HepG2 (cell line): ENCODE results near the gene ARRDC4. TPM values are rescaled to one million over a fixed set of nuclear protein-coding genes. Genes with fewer than 3 reads are reported as not detected.
A peak's percentile ranks its signal among the peaks of the same experiment; 100 is the strongest.

Experiments
- ATF4 ChIP-seq, 2 experiments: fragments of 450-650 bp in 1 of 2; sonication (generic) in 1 of 2; formaldehyde crosslinking; IDR thresholded peaks; 2 replicates each; pipeline versions ENCODE4 v1.5.0 to v1.8.0; 2020 to 2022; ENCODE audit warnings: mild to moderate bottlenecking in 1 of 2, missing genetic modification reagents in 1 of 2
- FOXK2 ChIP-seq: fragments of 450-650 bp; IDR thresholded peaks from 2 replicates; pipeline ENCODE4 v1.6.1; 2016
- HBP1 ChIP-seq: IDR thresholded peaks from 2 replicates; pipeline ENCODE4 v1.6.1; 2016; ENCODE audit warnings: low read depth, control low read depth
- HOXA3 ChIP-seq: sonication (generic); formaldehyde crosslinking; IDR thresholded peaks from 2 replicates; pipeline ENCODE4 v1.5.0; 2020; ENCODE audit warnings: missing genetic modification reagents
- KLF11 ChIP-seq: IDR thresholded peaks from 2 replicates; pipeline ENCODE4 v1.6.1; 2016; ENCODE audit warnings: missing compliant biosample characterization
- NFE2 ChIP-seq: sonication (generic); formaldehyde crosslinking; IDR thresholded peaks from 2 replicates; pipeline ENCODE4 v1.4.0; 2020; ENCODE audit warnings: missing genetic modification reagents
- SMAD1 ChIP-seq: sonication (generic); formaldehyde crosslinking; IDR thresholded peaks from 2 replicates; pipeline ENCODE4 v1.4.0; 2020; ENCODE audit warnings: missing genetic modification reagents, low read depth, mild to moderate bottlenecking, borderline replicate concordance
- SNRNP70 ChIP-seq: fragments of 200-400 bp; formaldehyde crosslinking; IDR thresholded peaks from 2 replicates; pipeline ENCODE4 v1.6.1; 2017; ENCODE audit warnings: mild to moderate bottlenecking, low read depth, low read length, moderate library complexity
- ZNF329 ChIP-seq: sonication (generic); formaldehyde crosslinking; IDR thresholded peaks from 2 replicates; pipeline ENCODE4 v1.9.0; 2021; ENCODE audit warnings: low read depth, mild to moderate bottlenecking, missing genetic modification reagents
- ZNF431 ChIP-seq: sonication (generic); formaldehyde crosslinking; IDR thresholded peaks from 2 replicates; pipeline ENCODE4 v1.9.0; 2022; ENCODE audit warnings: missing genetic modification reagents, low read depth, mild to moderate bottlenecking, borderline replicate concordance
- ZNF501 ChIP-seq: sonication (generic); formaldehyde crosslinking; IDR thresholded peaks from 2 replicates; pipeline ENCODE4 v1.5.1; 2020; ENCODE audit warnings: mild to moderate bottlenecking, moderate library complexity, missing genetic modification reagents
- ZNF512 ChIP-seq: sonication (generic); formaldehyde crosslinking; IDR thresholded peaks from 2 replicates; pipeline ENCODE4 v1.4.0; 2020; ENCODE audit warnings: mild to moderate bottlenecking, missing genetic modification reagents
- ZNF597 ChIP-seq: sonication (generic); formaldehyde crosslinking; IDR thresholded peaks from 2 replicates; pipeline ENCODE4 v1.5.0; 2020; ENCODE audit warnings: missing genetic modification reagents
- polyA plus RNA-seq, 8 experiments: library from polyadenylated mRNA; depleted of rRNA in 3 of 8; stranded (reverse) in 7 of 8; unstranded in 1 of 8; fragments of >200 nt; fragmentation: Illumina TruSeq in 4 of 8; extraction: Trizol in 4 of 8; gene quantifications; 2 replicates each; pipeline versions ENCODE4 v1.2.1 to v1.2.3, GENCODE V29; 2011 to 2016; ENCODE audit warnings: low read depth in 4 of 8, missing spikeins in 1 of 8, mixed read lengths in 1 of 8; ENCODE audit not compliant: insufficient read depth in 1 of 8
- total RNA-seq, 5 experiments: library from RNA; depleted of rRNA; stranded (reverse); fragments of >200 nt; fragmentation: Illumina TruSeq; extraction: Trizol; gene quantifications; 2 replicates each; pipeline ENCODE4 v1.2.3, GENCODE V29; 2016; ENCODE audit warnings: low read depth in 1 of 5
- TF ChIP-seq, protein P1 (sequence below), 2 experiments: sonication (generic) in 1 of 2; formaldehyde crosslinking in 1 of 2; IDR thresholded peaks; 2 replicates each; pipeline versions ENCODE4 v1.6.1 to v1.9.0; 2014 to 2022; ENCODE audit warnings: antibody characterized with exemption in 1 of 2, borderline replicate concordance in 1 of 2, inconsistent platforms in 1 of 2, low read depth in 1 of 2, missing genetic modification reagents in 1 of 2

Gene ARRDC4
- total and polyA plus RNA-seq, 2 of the 13 experiments (the other 11 are each of a cell fraction or from before 2014, with no cell fraction given), result 1.5 to 2.5 TPM

- TF ChIP-seq HOXA3 (CRISPR knock-in tag) (no peak; the same call in 1 of the 2 replicates), SMAD1 (no peak), ZNF512 (no peak), KLF11 (CRISPR knock-in tag) (peak; percentile 73; the same call in 1 of the 2 replicates), ATF4 (CRISPR knock-in tag; IDR thresholded peaks at IDR 0.05) (peak in 1 of 2 experiments; percentile 49; a peak in 1 of 4 replicates), HBP1 (CRISPR knock-in tag) (peak; percentile 45; the same call in 1 of the 2 replicates), ZNF597 (CRISPR knock-in tag) (no peak), ZNF329 (CRISPR knock-in tag) (no peak), NFE2 (no peak), ZNF431 (CRISPR knock-in tag) (no peak), ZNF501 (CRISPR knock-in tag) (peak; percentile 85), SNRNP70 (no peak), FOXK2 (peak; percentile 81)
- TF ChIP-seq, protein P1, sequence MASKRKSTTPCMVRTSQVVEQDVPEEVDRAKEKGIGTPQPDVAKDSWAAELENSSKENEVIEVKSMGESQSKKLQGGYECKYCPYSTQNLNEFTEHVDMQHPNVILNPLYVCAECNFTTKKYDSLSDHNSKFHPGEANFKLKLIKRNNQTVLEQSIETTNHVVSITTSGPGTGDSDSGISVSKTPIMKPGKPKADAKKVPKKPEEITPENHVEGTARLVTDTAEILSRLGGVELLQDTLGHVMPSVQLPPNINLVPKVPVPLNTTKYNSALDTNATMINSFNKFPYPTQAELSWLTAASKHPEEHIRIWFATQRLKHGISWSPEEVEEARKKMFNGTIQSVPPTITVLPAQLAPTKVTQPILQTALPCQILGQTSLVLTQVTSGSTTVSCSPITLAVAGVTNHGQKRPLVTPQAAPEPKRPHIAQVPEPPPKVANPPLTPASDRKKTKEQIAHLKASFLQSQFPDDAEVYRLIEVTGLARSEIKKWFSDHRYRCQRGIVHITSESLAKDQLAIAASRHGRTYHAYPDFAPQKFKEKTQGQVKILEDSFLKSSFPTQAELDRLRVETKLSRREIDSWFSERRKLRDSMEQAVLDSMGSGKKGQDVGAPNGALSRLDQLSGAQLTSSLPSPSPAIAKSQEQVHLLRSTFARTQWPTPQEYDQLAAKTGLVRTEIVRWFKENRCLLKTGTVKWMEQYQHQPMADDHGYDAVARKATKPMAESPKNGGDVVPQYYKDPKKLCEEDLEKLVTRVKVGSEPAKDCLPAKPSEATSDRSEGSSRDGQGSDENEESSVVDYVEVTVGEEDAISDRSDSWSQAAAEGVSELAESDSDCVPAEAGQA (IDR thresholded peaks at IDR 0.05; ENCODE audit: low read depth), result no peak
- TF ChIP-seq, protein P1 (CRISPR knock-in tag; IDR thresholded peaks at IDR 0.05; ENCODE audit: borderline replicate concordance), result no peak
Measured at GRCh38 chr15:97960364-97961066, at the start of gene ARRDC4 (continued).
